HepG2 (cell line): Measurements from ENCODE around the gene MAPK8IP3. TPM values are rescaled to one million over a fixed set of nuclear protein-coding genes. Genes with fewer than 3 reads are reported as not detected.
A peak's percentile ranks its signal among the peaks of the same experiment; 100 is the strongest.

Experiments
- DNMT3B ChIP-seq: conservative IDR thresholded peaks from 2 replicates; pipeline ENCODE4 v1.6.1; 2016; ENCODE audit warnings: missing biosample characterization, control low read depth
- FOXK1 ChIP-seq: sonication (generic); formaldehyde crosslinking; IDR thresholded peaks from 2 replicates; pipeline ENCODE4 v1.4.0; 2020; ENCODE audit warnings: low read depth, missing genetic modification reagents, borderline replicate concordance
- HNF4G ChIP-seq, 2 experiments: sonication (generic) in 1 of 2; formaldehyde crosslinking in 1 of 2; IDR thresholded peaks; 2 replicates each; pipeline versions ENCODE4 v1.4.0 to v1.6.1; 2011 to 2020; ENCODE audit warnings: borderline replicate concordance in 2 of 2, low read depth in 2 of 2, mild to moderate bottlenecking in 2 of 2, low read length in 1 of 2, missing genetic modification reagents in 1 of 2, moderate library complexity in 1 of 2
- ISL2 ChIP-seq: sonication (generic); formaldehyde crosslinking; IDR thresholded peaks from 2 replicates; pipeline ENCODE4 v1.5.0; 2020; ENCODE audit warnings: missing genetic modification reagents
- MEIS1 ChIP-seq: sonication (generic); formaldehyde crosslinking; IDR thresholded peaks from 2 replicates; pipeline ENCODE4 v1.9.0; 2021; ENCODE audit warnings: mild to moderate bottlenecking, missing genetic modification reagents, moderate library complexity, borderline replicate concordance
- NFE2L2 ChIP-seq: fragments of 150-350 bp; IDR thresholded peaks from 2 replicates; pipeline ENCODE4 v1.6.1; 2014; ENCODE audit warnings: low read length
- POLR2AphosphoS5 ChIP-seq: IDR thresholded peaks from 2 replicates; pipeline ENCODE4 v1.6.1; 2012; ENCODE audit warnings: low read depth, low read length
- RBM39 ChIP-seq: fragments of 200-400 bp; formaldehyde crosslinking; IDR thresholded peaks from one replicate; pipeline ENCODE4 v1.6.1; 2018; ENCODE audit warnings: antibody characterized with exemption, mild to moderate bottlenecking, low read depth, low read length; ENCODE audit not compliant: poor library complexity, severe bottlenecking
- TBX2 ChIP-seq: sonication (generic); formaldehyde crosslinking; IDR thresholded peaks from 2 replicates; pipeline ENCODE4 v1.5.0; 2020; ENCODE audit warnings: missing genetic modification reagents, mild to moderate bottlenecking, borderline replicate concordance
- ZNF432 ChIP-seq: sonication (generic); formaldehyde crosslinking; IDR thresholded peaks from 2 replicates; pipeline ENCODE4 v1.5.0; 2020; ENCODE audit warnings: missing genetic modification reagents, mild to moderate bottlenecking, borderline replicate concordance
- ZNF563 ChIP-seq: sonication (generic); formaldehyde crosslinking; IDR thresholded peaks from 2 replicates; pipeline ENCODE4 v1.8.0; 2022; ENCODE audit warnings: mild to moderate bottlenecking, moderate library complexity, missing genetic modification reagents
- ZNF790 ChIP-seq: sonication (generic); formaldehyde crosslinking; IDR thresholded peaks from 2 replicates; pipeline ENCODE4 v1.8.0; 2022; ENCODE audit warnings: missing genetic modification reagents, mild to moderate bottlenecking, borderline replicate concordance
- polyA plus RNA-seq, 8 experiments: library from polyadenylated mRNA; depleted of rRNA in 3 of 8; stranded (reverse) in 7 of 8; unstranded in 1 of 8; fragments of >200 nt; fragmentation: Illumina TruSeq in 4 of 8; extraction: Trizol in 4 of 8; gene quantifications; 2 replicates each; pipeline versions ENCODE4 v1.2.1 to v1.2.3, GENCODE V29; 2011 to 2016; ENCODE audit warnings: low read depth in 4 of 8, missing spikeins in 1 of 8, mixed read lengths in 1 of 8; ENCODE audit not compliant: insufficient read depth in 1 of 8
- total RNA-seq, 5 experiments: library from RNA; depleted of rRNA; stranded (reverse); fragments of >200 nt; fragmentation: Illumina TruSeq; extraction: Trizol; gene quantifications; 2 replicates each; pipeline ENCODE4 v1.2.3, GENCODE V29; 2016; ENCODE audit warnings: low read depth in 1 of 5
- TF ChIP-seq, protein P1 (sequence below): IDR thresholded peaks from 2 replicates; pipeline ENCODE4 v1.6.1; 2016; ENCODE audit warnings: missing genetic modification reagents, missing compliant biosample characterization
- TF ChIP-seq, protein P2 (sequence below): sonication (generic); formaldehyde crosslinking; IDR thresholded peaks from 2 replicates; pipeline ENCODE4 v1.4.0; 2020; ENCODE audit warnings: missing genetic modification reagents
- TF ChIP-seq, protein P3 (sequence below): sonication (generic); formaldehyde crosslinking; IDR thresholded peaks from 2 replicates; pipeline ENCODE4 v1.5.0; 2020; ENCODE audit warnings: mild to moderate bottlenecking, missing genetic modification reagents, moderate library complexity
- TF ChIP-seq, protein P4 (sequence below): sonication (generic); formaldehyde crosslinking; IDR thresholded peaks from 2 replicates; pipeline ENCODE4 v1.8.1; 2023; ENCODE audit warnings: mild to moderate bottlenecking, missing genetic modification reagents
- TF ChIP-seq, protein P5 (sequence below): sonication (generic); formaldehyde crosslinking; IDR thresholded peaks from 2 replicates; pipeline ENCODE4 v1.5.0; 2020; ENCODE audit warnings: mild to moderate bottlenecking, missing genetic modification reagents

The MAPK8IP3 gene
- total and polyA plus RNA-seq, 2 of the 13 experiments (the other 11 are each of a cell fraction or from before 2014, with no cell fraction given), result 25.1 to 41.7 TPM

DNA sequence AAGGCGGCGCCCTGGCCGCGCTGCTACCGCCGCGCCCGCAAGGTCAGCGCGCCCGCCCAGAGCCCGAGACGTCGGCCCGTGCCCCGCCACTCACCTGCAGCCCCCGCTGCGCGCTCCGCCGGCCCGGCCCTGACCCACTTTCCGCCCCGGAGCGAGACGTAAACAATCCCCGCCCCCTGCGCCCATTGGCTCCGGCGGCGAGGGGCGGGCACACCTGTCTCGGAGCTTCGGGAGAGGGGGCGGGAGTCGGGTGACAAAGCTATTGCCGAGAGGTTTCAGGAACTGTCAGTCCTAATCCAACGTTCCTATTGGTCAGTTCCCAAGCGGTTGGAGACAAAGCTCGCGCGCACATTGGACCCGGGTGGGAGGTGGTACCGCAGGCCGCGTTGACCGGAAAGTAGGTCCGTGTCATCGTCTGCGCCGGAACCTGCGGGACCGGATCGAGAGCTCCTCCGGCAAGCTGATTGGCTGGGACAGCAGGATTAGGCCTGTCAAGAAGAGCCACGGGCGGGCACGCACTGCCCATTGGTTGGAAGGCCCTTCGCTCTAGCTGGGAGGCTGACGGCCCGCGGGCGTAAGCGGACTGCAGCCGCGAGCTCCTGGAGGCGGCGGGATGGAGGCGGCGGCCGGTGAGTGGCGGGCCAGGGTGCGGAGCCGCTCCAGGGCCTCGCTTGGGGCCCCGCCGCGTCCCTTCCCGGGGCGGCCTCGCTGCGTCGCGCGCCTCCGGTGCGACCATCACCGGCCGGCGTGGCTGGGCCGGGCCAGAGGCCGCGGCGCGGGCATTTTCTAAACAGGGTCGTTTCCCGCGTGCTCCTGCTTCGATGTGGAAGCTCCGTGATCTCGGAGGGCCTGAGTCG is 76.6 kb downstream of the MAPK8IP3 start, which contains the start of the genes NUBP2 and SPSB3 (continued):
- TF ChIP-seq, protein P1, sequence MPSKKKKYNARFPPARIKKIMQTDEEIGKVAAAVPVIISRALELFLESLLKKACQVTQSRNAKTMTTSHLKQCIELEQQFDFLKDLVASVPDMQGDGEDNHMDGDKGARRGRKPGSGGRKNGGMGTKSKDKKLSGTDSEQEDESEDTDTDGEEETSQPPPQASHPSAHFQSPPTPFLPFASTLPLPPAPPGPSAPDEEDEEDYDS, result peak; percentile 70; the same call in 1 of the 2 replicates
- TF ChIP-seq, protein P2, sequence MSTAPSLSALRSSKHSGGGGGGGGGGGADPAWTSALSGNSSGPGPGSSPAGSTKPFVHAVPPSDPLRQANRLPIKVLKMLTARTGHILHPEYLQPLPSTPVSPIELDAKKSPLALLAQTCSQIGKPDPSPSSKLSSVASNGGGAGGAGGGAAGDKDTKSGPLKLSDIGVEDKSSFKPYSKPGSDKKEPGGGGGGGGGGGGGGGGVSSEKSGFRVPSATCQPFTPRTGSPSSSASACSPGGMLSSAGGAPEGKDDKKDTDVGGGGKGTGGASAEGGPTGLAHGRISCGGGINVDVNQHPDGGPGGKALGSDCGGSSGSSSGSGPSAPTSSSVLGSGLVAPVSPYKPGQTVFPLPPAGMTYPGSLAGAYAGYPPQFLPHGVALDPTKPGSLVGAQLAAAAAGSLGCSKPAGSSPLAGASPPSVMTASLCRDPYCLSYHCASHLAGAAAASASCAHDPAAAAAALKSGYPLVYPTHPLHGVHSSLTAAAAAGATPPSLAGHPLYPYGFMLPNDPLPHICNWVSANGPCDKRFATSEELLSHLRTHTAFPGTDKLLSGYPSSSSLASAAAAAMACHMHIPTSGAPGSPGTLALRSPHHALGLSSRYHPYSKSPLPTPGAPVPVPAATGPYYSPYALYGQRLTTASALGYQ (CRISPR knock-in tag), result no peak
- TF ChIP-seq, protein P3, sequence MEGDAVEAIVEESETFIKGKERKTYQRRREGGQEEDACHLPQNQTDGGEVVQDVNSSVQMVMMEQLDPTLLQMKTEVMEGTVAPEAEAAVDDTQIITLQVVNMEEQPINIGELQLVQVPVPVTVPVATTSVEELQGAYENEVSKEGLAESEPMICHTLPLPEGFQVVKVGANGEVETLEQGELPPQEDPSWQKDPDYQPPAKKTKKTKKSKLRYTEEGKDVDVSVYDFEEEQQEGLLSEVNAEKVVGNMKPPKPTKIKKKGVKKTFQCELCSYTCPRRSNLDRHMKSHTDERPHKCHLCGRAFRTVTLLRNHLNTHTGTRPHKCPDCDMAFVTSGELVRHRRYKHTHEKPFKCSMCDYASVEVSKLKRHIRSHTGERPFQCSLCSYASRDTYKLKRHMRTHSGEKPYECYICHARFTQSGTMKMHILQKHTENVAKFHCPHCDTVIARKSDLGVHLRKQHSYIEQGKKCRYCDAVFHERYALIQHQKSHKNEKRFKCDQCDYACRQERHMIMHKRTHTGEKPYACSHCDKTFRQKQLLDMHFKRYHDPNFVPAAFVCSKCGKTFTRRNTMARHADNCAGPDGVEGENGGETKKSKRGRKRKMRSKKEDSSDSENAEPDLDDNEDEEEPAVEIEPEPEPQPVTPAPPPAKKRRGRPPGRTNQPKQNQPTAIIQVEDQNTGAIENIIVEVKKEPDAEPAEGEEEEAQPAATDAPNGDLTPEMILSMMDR (CRISPR knock-in tag), result no peak
- TF ChIP-seq NFE2L2 (no peak), ZNF790 (CRISPR knock-in tag) (no peak), FOXK1 (CRISPR knock-in tag) (peak; percentile 83), ISL2 (CRISPR knock-in tag) (no peak), TBX2 (peak; percentile 37; the same call in 1 of the 2 replicates), MEIS1 (no peak; the same call in 1 of the 2 replicates), DNMT3B (CRISPR knock-in tag) (no peak; the same call in 1 of the 2 replicates), RBM39 (no peak), HNF4G (IDR thresholded peaks at IDR 0.05; ENCODE audit: borderline replicate concordance, low read depth, low read length) (no peak), HNF4G (CRISPR knock-in tag; IDR thresholded peaks at IDR 0.05; ENCODE audit: borderline replicate concordance, low read depth) (no peak; the same call in 1 of the 2 replicates), POLR2AphosphoS5 (no peak; the same call in 1 of the 2 replicates), ZNF432 (CRISPR knock-in tag) (no peak), ZNF563 (peak; percentile 64; the same call in 1 of the 2 replicates)
- TF ChIP-seq, protein P4, sequence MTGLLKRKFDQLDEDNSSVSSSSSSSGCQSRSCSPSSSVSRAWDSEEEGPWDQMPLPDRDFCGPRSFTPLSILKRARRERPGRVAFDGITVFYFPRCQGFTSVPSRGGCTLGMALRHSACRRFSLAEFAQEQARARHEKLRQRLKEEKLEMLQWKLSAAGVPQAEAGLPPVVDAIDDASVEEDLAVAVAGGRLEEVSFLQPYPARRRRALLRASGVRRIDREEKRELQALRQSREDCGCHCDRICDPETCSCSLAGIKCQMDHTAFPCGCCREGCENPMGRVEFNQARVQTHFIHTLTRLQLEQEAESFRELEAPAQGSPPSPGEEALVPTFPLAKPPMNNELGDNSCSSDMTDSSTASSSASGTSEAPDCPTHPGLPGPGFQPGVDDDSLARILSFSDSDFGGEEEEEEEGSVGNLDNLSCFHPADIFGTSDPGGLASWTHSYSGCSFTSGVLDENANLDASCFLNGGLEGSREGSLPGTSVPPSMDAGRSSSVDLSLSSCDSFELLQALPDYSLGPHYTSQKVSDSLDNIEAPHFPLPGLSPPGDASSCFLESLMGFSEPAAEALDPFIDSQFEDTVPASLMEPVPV, result no peak
- TF ChIP-seq, protein P5, sequence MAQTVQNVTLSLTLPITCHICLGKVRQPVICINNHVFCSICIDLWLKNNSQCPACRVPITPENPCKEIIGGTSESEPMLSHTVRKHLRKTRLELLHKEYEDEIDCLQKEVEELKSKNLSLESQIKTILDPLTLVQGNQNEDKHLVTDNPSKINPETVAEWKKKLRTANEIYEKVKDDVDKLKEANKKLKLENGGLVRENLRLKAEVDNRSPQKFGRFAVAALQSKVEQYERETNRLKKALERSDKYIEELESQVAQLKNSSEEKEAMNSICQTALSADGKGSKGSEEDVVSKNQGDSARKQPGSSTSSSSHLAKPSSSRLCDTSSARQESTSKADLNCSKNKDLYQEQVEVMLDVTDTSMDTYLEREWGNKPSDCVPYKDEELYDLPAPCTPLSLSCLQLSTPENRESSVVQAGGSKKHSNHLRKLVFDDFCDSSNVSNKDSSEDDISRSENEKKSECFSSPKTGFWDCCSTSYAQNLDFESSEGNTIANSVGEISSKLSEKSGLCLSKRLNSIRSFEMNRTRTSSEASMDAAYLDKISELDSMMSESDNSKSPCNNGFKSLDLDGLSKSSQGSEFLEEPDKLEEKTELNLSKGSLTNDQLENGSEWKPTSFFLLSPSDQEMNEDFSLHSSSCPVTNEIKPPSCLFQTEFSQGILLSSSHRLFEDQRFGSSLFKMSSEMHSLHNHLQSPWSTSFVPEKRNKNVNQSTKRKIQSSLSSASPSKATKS (CRISPR knock-in tag), result no peak
